Measurements from ENCODE around the gene PAFAH2.
"Not testable (repeated sequence)": the region's sequence is repeated elsewhere in the genome, so short reads cannot be mapped to it uniquely, and the experiment has no call there.

The PAFAH2 gene

GRCh38 chr1:25979210-25979609 is 18.7 kb downstream of the PAFAH2 start:
- no peak for DNase-seq (ENCODE audit: low read depth)

- no peak for DNase-seq (ENCODE audit: low read depth)
Measured at GRCh38 chr1:25978403-25978802, 19.5 kb downstream of the PAFAH2 start.

- no peak for DNase-seq (ENCODE audit: low read depth)
Measured at GRCh38 chr1:25977801-25978200, 20.1 kb downstream of the PAFAH2 start.

- DNase-seq (ENCODE audit: low read depth), result no peak
Measured at GRCh38 chr1:25973610-25974321, 24.1 kb downstream of the PAFAH2 start.

- DNase-seq (ENCODE audit: low read depth), result no peak
Measured at GRCh38 chr1:25971811-25972180, 26.1 kb downstream of the PAFAH2 start.

- DNase-seq (ENCODE audit: low read depth), result no peak
Measured at GRCh38 chr1:25971066-25971810, 26.6 kb downstream of the PAFAH2 start.

- DNase-seq (ENCODE audit: low read depth), result no peak
Measured at GRCh38 chr1:25967308-25967707, 30.6 kb downstream of the PAFAH2 start.

- DNase-seq (ENCODE audit: low read depth), result no peak
Measured at GRCh38 chr1:25959611-25960010, 38.3 kb downstream of the PAFAH2 start.

- no peak for DNase-seq (ENCODE audit: low read depth)
Measured at GRCh38 chr1:25958465-25958864, 39.4 kb downstream of the PAFAH2 start.

GRCh38 chr1:25955553-25955952 is 42.3 kb downstream of the PAFAH2 start:
- DNase-seq (ENCODE audit: low read depth), result no peak

GRCh38 chr1:25954282-25954938 is 43.5 kb downstream of the PAFAH2 start:
- no peak for DNase-seq (ENCODE audit: low read depth)

GRCh38 chr1:25952841-25953401 is 44.9 kb downstream of the PAFAH2 start:
- DNase-seq (ENCODE audit: low read depth), result no peak

GRCh38 chr1:25948641-25949040 is 49.2 kb downstream of the PAFAH2 start:
- DNase-seq (ENCODE audit: low read depth), result no peak

- no peak for DNase-seq (ENCODE audit: low read depth)
Measured at GRCh38 chr1:25947027-25947426, 50.8 kb downstream of the PAFAH2 start.

GRCh38 chr1:25945761-25946160 is 52.1 kb downstream of the PAFAH2 start:
- no peak for DNase-seq (ENCODE audit: low read depth)

GRCh38 chr1:25944986-25945385 is 52.9 kb downstream of the PAFAH2 start:
- DNase-seq (ENCODE audit: low read depth), result no peak

GRCh38 chr1:25943511-25943910 is 54.4 kb downstream of the PAFAH2 start:
- not testable (repeated sequence) for DNase-seq (ENCODE audit: low read depth)

GRCh38 chr1:25936947-25937346 is 60.9 kb downstream of the PAFAH2 start:
- no peak for DNase-seq (ENCODE audit: low read depth)

- DNase-seq (ENCODE audit: low read depth), result no peak
Measured at GRCh38 chr1:25933479-25934365, 64.1 kb downstream of the PAFAH2 start.

GRCh38 chr1:25932811-25933400 is 65.0 kb downstream of the PAFAH2 start:
- DNase-seq (ENCODE audit: low read depth), result not testable (repeated sequence)

- DNase-seq (ENCODE audit: low read depth), result no peak
Measured at GRCh38 chr1:25932321-25932720, 65.5 kb downstream of the PAFAH2 start.

All from stimulated activated CD8-positive, alpha-beta memory T cell treated with anti-CD3 and anti-CD28 coated beads, Interleukin-15, amount 100 ng/mL, for 24 hours (primary cell).